HG03520 (cell line): ENCODE data around the gene OTOL1.

Source experiments
- ATAC-seq: cut with Tn5 transposase; IDR thresholded peaks from one replicate; pipeline ENCODE4 v1.9.1; 2021; ENCODE audit warnings: mild to moderate bottlenecking, moderate library complexity; ENCODE audit not compliant: unreplicated experiment

OTOL1 gene

GRCh38 chr3:161531930-161532329, 35.3 kb downstream of the OTOL1 start:
- no peak for ATAC-seq

- ATAC-seq, result peak; percentile 73
These were observed 44.0 kb downstream of the OTOL1 start for GRCh38 chr3:161540594-161540993.

GRCh38 chr3:161545824-161546223, 49.2 kb downstream of the OTOL1 start:
- ATAC-seq, result no peak

- ATAC-seq, result no peak
These were observed 51.7 kb downstream of the OTOL1 start for GRCh38 chr3:161548301-161548700.

GRCh38 chr3:161549261-161549660, 52.7 kb downstream of the OTOL1 start:
- no peak for ATAC-seq

- no peak for ATAC-seq
These were observed 54.0 kb downstream of the OTOL1 start for GRCh38 chr3:161550491-161551195.

GRCh38 chr3:161551697-161552096, 55.1 kb downstream of the OTOL1 start:
- ATAC-seq, result no peak

- no peak for ATAC-seq
These were observed 56.5 kb downstream of the OTOL1 start for GRCh38 chr3:161552984-161553560.
